GM12891 (cell line): ENCODE results near the gene GPX4.

Experiments used
- POLR2A ChIP-seq: IDR thresholded peaks from 2 replicates; pipeline ENCODE4 v1.6.1; 2011; ENCODE audit warnings: low read depth, low read length, control low read depth
- POLR2AphosphoS5 ChIP-seq: IDR thresholded peaks from 2 replicates; pipeline ENCODE4 v1.6.1; 2011; ENCODE audit warnings: low read depth, low read length, control low read depth

- TF ChIP-seq POLR2A: no peak
- TF ChIP-seq POLR2AphosphoS5: no peak
Measured at GRCh38 chr19:1136201-1136600, 32.4 kb downstream of the GPX4 start.
